NCI-H1417 (cell line): Measurements from ENCODE around the gene TMEM119.
A peak's percentile ranks its signal among the peaks of the same experiment; 100 is the strongest.
"Not testable (repeated sequence)": the region's sequence is repeated elsewhere in the genome, so short reads cannot be mapped to it uniquely, and the experiment has no call there.

Experiments used
- DNase-seq, 3 experiments: peaks; one replicate each; lab custom pipeline; 2025; lab: John Stamatoyannopoulos, UW

TMEM119 gene

GRCh38 chr12:108635201-108635996, 37.5 kb upstream of the TMEM119 start:
- DNase-seq: peak; percentile 21 to 80 (median 43)

- DNase-seq: peak; percentile 36 to 98 (median 82)
Measured at GRCh38 chr12:108634341-108634751, 36.5 kb upstream of the TMEM119 start.

GRCh38 chr12:108633534-108634248, 35.8 kb upstream of the TMEM119 start, which contains the start of gene SELPLG:
TSS of gene SELPLG (minus strand) at chr12:108633894. CDS start at chr12:108624307, 9,587 bp downstream.
- DNase-seq: peak in 1 of 3 experiments; percentile 83

- no peak for DNase-seq
Measured at GRCh38 chr12:108633081-108633533, 35.2 kb upstream of the TMEM119 start.

GRCh38 chr12:108631261-108631660, 33.4 kb upstream of the TMEM119 start:
- DNase-seq: not testable (repeated sequence)

- DNase-seq: no peak
Measured at GRCh38 chr12:108630481-108631207, 32.8 kb upstream of the TMEM119 start.

GRCh38 chr12:108629824-108630476, 32.1 kb upstream of the TMEM119 start:
- no peak for DNase-seq

- no peak for DNase-seq
Measured at GRCh38 chr12:108629151-108629550, 31.3 kb upstream of the TMEM119 start.

- no peak for DNase-seq
Measured at GRCh38 chr12:108627134-108627920, 29.4 kb upstream of the TMEM119 start.

GRCh38 chr12:108625228-108625627, 27.3 kb upstream of the TMEM119 start:
- DNase-seq: no peak

GRCh38 chr12:108623577-108623976, 25.7 kb upstream of the TMEM119 start:
- DNase-seq: no peak

- DNase-seq: no peak
Measured at GRCh38 chr12:108622921-108623514, 25.1 kb upstream of the TMEM119 start.

- peak in 2 of 3 experiments; percentile 37 to 76 for DNase-seq
Measured at GRCh38 chr12:108622421-108622820, 24.5 kb upstream of the TMEM119 start.

- DNase-seq: no peak
Measured at GRCh38 chr12:108621161-108621560, 23.3 kb upstream of the TMEM119 start.

- DNase-seq: no peak
Measured at GRCh38 chr12:108620236-108620879, 22.5 kb upstream of the TMEM119 start.

GRCh38 chr12:108619369-108620160, 21.7 kb upstream of the TMEM119 start:
- DNase-seq: no peak

GRCh38 chr12:108618953-108619274, 21.0 kb upstream of the TMEM119 start:
- not testable (repeated sequence) for DNase-seq

GRCh38 chr12:108618079-108618952, 20.4 kb upstream of the TMEM119 start:
- peak; percentile 74 to 91 (median 89) for DNase-seq
